Omental fat pad (tissue), 4 donors: ENCODE results near the gene RPL19. TPM values are rescaled to one million over a fixed set of nuclear protein-coding genes. Genes with fewer than 3 reads are reported as not detected.

ENCODE experiments used
- ATAC-seq: fragments of 150-250 bp; one replicate; pipeline ENCODE4 v1.9.1; 2016; ENCODE audit warnings: mild to moderate bottlenecking, moderate library complexity; ENCODE audit not compliant: low FRiP score
- DNase-seq: peaks from one replicate; pipeline ENCODE4 v3.0.0-alpha.2; 2019; ENCODE audit warnings: low spot score
- total RNA-seq, 4 donors: library from RNA; depleted of rRNA; stranded (reverse); fragments of >200 nt; gene quantifications; one replicate each; pipeline ENCODE4 v1.1.0, GENCODE V29; 2016
- TF ChIP-seq, protein P1 (sequence below), 3 donors: fragments of 450-650 bp; IDR thresholded peaks; one replicate each; pipeline ENCODE4 v1.5.1; 2016 to 2017; ENCODE audit warnings: antibody characterized with exemption in 3 of 3, mild to moderate bottlenecking in 3 of 3, moderate library complexity in 2 of 3

Gene RPL19
- total RNA-seq, 4 donors from 2014 or later: 2,414 to 2,833 (median 2,579) TPM

DNA sequence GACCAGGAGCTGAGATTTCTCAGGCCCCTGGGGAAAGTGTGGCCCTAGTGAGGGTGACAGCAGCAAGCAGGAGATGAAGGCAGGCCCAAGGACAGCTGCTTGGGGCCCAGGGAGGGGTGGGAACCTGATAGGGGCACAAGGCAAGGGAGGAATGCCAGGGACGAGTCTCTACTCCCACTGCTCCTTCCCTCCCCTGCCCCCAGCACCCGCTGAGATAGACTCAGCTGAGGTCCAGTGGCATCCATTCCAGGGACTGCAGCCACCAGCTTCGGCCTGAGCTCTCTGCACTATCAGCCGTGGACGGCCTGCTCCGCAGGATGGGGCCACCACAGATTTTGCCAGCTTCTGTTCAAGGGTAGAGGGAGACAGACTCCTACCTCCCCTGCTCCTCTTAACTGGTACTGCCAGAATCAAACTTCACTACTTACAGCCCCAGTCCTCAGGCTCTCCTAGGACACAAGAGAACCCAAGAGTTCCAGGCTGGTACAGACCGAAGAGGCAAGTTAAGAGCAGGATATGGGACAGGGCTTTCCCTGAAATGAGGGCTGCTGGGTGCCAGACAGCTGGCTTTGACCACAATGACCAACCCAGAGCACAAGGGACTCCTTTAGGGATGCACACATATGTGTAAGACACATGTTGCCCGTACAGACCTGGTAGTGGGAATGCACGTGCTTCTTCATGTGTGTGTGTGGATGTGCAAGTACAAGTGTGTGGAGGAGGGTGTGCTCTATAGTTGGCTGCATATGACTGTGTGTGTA is 8.2 kb upstream of the RPL19 start:
- ATAC-seq: no peak
- TF ChIP-seq, protein P1, sequence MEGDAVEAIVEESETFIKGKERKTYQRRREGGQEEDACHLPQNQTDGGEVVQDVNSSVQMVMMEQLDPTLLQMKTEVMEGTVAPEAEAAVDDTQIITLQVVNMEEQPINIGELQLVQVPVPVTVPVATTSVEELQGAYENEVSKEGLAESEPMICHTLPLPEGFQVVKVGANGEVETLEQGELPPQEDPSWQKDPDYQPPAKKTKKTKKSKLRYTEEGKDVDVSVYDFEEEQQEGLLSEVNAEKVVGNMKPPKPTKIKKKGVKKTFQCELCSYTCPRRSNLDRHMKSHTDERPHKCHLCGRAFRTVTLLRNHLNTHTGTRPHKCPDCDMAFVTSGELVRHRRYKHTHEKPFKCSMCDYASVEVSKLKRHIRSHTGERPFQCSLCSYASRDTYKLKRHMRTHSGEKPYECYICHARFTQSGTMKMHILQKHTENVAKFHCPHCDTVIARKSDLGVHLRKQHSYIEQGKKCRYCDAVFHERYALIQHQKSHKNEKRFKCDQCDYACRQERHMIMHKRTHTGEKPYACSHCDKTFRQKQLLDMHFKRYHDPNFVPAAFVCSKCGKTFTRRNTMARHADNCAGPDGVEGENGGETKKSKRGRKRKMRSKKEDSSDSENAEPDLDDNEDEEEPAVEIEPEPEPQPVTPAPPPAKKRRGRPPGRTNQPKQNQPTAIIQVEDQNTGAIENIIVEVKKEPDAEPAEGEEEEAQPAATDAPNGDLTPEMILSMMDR (IDR thresholded peaks at IDR 0.05): no peak

DNA sequence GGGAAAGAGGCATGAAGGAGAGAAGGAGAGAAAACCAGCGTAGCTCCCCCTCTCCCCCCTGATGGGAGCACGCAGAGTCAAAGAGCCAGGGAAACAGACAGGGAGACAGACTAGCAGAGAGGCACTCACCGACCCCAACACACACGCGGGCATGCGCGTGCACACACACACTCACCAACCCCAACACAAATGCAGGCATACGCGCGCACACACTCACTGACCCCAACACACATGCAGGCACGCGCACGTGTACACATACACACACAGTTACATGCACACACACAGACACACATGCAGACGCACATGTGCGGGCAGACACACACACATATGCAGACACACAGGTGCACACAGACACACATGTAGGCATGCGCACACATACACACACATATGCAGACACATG is 7.2 kb upstream of the RPL19 start:
- ATAC-seq (no peak), DNase-seq (no peak)
- TF ChIP-seq, protein P1 (IDR thresholded peaks at IDR 0.05): no peak

More for the DNA sequence above, 8.2 kb upstream of the RPL19 start:
- DNase-seq: no peak

DNA sequence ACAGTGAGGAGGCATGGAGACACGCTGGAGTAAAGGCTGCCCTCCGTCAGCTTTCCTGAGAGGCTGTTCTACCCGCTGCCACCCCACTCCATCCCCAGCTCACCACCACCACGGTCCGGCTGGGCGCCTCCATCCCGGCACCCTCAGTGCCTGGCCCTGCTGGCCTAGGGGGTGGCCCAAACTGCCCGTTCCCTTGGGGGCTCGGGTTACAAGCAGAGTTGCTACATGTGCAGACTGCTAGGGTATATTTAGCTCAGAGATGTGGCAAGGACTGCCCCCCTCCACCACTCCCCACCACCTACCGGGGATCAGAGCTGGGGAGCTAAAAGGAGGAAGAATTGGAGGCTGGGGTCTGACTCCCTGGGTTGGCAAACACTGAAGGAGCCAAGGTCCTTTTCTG is 6.7 kb upstream of the RPL19 start:
- TF ChIP-seq, protein P1 (IDR thresholded peaks at IDR 0.05): no peak
- DNase-seq (no peak), ATAC-seq (no peak)

DNA sequence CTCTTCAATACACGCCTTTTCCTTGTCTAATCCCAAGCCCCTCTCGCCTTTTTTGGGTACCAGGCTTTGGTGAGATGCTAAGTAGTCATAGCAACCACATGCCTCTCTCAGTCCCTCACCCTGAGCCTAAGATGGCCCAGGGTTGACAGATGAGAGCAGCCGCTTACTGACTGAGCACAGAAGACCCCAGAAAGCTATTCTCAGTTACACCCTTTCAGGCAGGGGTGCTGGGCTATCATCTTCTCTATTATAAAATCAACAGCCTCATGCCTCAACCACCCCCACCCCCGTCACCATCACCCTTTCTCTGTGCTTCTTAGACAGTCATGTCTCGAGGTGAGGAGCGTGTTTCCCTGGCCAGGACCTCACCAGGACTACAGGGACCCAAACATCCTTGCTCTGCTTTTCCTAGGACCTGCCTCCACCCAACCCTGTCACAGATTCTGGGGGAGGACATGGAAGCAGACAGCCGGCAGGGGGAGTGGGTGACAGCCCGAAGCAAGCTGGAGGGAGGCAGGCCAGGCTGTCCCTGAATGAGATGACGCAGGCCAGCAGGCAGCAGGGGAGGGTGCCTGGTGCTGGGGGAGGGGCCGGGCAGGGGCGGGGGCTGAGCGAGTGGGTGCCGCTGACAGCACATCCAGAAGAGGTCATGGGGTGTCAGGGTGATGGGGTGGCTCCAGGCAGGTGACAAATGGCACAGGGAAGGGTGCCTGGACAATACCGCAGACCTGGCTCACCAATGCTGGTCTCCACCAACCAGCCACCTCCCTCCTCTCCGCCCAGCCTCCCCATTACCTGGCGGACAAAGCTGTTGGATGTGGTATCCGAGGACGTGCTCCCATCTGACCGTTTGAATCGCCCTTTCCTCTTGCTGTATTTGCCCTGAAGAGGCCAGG is 5.7 kb upstream of the RPL19 start:
- no peak for DNase-seq
- TF ChIP-seq, protein P1 (IDR thresholded peaks at IDR 0.05): no peak
- ATAC-seq: no peak

DNA sequence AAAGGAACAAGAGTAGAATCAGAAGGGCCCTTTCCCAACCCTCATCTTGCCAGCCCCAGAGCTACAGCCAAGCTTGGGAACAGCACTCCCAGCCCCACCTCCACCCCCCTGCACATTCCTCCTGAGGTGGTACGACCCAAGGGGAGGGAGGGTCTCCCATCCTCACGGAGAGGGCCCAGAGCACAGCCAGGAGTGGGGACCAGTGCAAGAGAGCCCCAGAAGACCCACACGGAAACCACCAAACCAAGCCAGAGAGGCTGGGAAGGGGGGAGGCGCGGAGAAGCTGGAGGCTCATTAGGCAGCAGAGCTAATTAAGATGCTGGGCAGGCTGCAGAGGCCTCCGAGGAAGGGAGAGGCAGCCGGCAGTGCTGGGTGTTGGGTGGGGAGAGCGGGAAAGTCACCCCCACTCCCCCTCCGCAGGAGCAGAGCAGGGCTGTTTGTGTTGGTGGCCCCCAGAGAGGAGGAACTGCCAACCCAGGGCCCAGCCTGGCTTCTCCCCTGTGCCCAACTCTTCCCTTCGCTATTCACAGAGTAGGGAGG is 5.0 kb upstream of the RPL19 start:
- TF ChIP-seq, protein P1 (IDR thresholded peaks at IDR 0.05): no peak
- ATAC-seq: no peak

DNA sequence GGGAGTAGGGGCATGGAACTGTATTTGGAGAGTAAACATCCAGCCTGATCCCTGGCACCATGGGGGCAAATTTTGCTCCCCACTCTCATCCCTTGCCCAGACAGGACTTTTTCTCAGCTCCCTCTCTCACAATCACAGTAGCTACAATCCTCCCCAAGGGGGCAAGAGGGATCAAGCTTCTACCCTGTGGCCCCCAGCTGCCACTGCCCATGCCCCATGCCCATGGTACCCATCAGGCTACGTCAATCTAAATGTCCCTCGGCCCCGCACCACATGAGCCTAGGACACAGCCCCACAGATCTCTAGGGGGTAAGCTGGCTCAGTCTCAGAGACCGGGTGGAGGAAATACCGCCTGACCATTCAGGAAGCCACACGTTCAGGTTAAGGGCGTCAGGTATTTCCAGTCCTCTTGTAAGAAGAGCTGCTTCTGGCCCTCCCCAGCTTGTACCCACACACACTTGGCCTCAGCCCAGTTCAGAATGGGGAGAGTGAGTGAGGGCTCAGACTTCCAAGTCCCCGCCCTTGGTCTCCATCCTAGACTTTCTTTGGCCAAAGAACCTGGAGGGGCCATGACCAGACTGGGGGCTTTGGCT is 4.4 kb upstream of the RPL19 start:
- ATAC-seq: no peak
- TF ChIP-seq, protein P1 (IDR thresholded peaks at IDR 0.05): no peak
- DNase-seq: no peak

More for the DNA sequence above, 5.0 kb upstream of the RPL19 start:
- no peak for DNase-seq
